Gastroesophageal sphincter (tissue), 4 donors: ENCODE results near the gene WIPF2. TPM values are rescaled to one million over a fixed set of nuclear protein-coding genes. Genes with fewer than 3 reads are reported as not detected.

Experiments used
- ATAC-seq: fragments of 150-250 bp; one replicate; pipeline ENCODE4 v1.9.1; 2016; ENCODE audit warnings: mild to moderate bottlenecking, moderate library complexity
- H3K27ac ChIP-seq, 4 donors: fragments of 200-600 bp; sonication (generic) in 3 of 4; 1 replicate in 3 of 4; 2 replicates in 1 of 4; pipeline ENCODE4 v1.5.1; 2016 to 2019
- H3K27me3 ChIP-seq: fragments of 200-600 bp; sonication (generic); one replicate; pipeline ENCODE4 v1.5.1; 2019
- H3K36me3 ChIP-seq, 2 donors: fragments of 200-600 bp; sonication (generic); one replicate each; pipeline ENCODE4 v1.5.1; 2019; ENCODE audit warnings: control low read depth in 1 of 2
- H3K4me1 ChIP-seq, 3 donors: fragments of 200-600 bp; sonication (generic); 1 replicate in 2 of 3; 2 replicates in 1 of 3; pipeline ENCODE4 v1.5.1; 2016 to 2019; ENCODE audit warnings: control low read depth in 2 of 3
- H3K4me3 ChIP-seq, 2 donors: fragments of 200-600 bp; sonication (generic); one replicate each; pipeline ENCODE4 v1.5.1; 2019; ENCODE audit warnings: mild to moderate bottlenecking in 1 of 2, moderate library complexity in 1 of 2
- H3K9me3 ChIP-seq, 3 donors: fragments of 200-600 bp; sonication (generic); one replicate each; pipeline ENCODE4 v1.5.1; 2017 to 2019; ENCODE audit warnings: control low read depth in 2 of 3
- CTCF ChIP-seq, 4 experiments: fragments of 200-600 bp in 2 of 4; fragments of 450-650 bp in 2 of 4; sonication (generic) in 1 of 4; IDR thresholded peaks; one replicate each; pipeline ENCODE4 v1.5.1; 2017 to 2019; ENCODE audit warnings: antibody characterized with exemption in 4 of 4, mild to moderate bottlenecking in 2 of 4, moderate library complexity in 2 of 4
- EP300 ChIP-seq: sonication (generic); formaldehyde crosslinking; IDR thresholded peaks from one replicate; pipeline ENCODE4 v1.6.1; 2017; ENCODE audit warnings: antibody characterized with exemption, mild to moderate bottlenecking
- POLR2A ChIP-seq, 2 donors: fragments of 450-650 bp; IDR thresholded peaks; one replicate each; pipeline ENCODE4 v1.6.1; 2017; ENCODE audit warnings: antibody characterized with exemption in 2 of 2, mild to moderate bottlenecking in 2 of 2, moderate library complexity in 1 of 2
- POLR2AphosphoS5 ChIP-seq: sonication (generic); formaldehyde crosslinking; IDR thresholded peaks from one replicate; pipeline ENCODE4 v1.6.1; 2017; ENCODE audit warnings: antibody characterized with exemption
- WGBS, 2 donors: methylation state at CpG; one replicate each; pipeline ENCODE4 v1.1.5; 2018; ENCODE audit warnings: low coverage in 1 of 2; 5-methylcytosine and 5-hydroxymethylcytosine counted together
- total RNA-seq, 4 donors: library from RNA; depleted of rRNA; stranded (reverse); fragments of >200 nt; gene quantifications; one replicate each; pipeline ENCODE4 v1.1.0, GENCODE V29; 2016

WIPF2 gene
- total RNA-seq, 4 donors from 2014 or later = 10.2 to 18.2 (median 13.5) TPM

DNA sequence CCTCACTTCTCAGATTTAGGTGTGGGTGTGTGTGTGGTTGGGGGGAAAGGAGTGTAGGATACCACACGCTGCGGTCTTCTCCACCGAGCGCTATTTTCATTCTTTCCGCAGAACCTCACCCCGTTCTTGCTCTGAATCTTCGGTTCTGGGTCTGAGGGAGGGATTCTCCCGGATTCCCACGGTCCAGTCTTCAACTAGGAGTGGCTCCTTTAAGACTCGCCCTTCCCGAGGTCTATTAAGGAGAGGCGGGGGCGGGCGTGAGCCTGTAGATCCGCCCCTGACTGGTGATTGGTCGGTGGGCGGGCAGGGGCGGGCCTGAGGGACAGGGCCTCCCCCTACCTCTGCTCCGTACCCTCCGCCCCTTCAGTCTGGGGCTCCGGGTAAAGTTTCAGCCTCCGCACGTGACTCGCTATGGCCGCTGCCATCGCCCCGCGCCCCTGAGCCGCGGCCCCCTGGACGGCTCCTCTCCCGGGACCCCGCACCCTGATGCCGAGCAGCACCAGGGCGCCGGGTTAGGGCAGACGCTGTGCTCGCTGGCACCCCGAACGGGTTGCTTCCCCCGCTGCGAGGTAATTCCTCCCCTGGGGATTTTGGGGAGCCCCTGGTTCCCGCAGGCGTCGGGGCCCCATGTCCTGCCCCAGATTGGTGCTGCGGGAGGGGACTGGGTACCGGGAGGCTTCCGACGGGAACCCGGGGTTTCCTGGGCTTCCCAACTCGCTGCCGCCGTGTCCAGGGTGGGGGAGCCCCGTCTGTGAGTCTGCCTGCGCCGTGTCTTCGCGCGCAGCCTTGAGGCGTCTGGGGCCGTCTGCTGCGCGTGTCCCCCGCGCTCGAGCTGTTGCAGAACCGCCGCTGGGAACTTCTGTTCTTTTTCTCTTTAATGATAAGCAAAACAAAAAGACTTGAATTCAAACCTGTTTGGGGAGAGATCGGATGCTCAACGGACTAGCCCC lies 99.1 kb downstream of the WIPF2 start:
- H3K27me3 ChIP-seq = no peaks in the 10 kb centered on the region

DNA sequence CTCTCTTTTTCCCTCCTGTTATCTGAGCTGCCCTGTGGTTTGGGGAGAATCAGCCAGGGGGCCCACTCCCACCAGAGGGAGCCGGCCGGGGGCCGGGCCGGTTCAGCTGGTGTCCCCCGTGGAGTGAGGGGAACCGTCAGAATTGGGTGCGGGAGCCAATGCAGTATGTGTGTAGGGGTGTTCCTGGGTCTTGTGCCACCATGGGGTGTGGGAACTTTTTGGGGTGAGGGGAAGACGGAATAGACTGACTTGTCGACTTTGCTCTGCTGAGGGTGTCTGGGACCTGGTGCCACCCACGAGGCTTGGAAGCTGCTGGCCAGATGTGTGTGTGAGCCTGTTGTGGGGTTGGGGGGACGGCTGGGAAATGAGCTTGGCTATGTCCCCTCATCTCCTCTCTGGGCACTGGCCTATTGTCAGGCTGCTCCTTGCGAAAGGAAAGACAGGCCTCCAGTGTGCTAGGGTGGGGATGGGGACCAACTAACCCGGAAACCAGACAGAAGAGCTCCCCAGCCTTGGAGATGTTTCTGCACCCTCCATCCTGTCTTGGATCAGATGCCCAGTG lies 99.8 kb downstream of the WIPF2 start:
- 14% methylated on average over 3 of the region's 13 CpGs; no CpG with 5 or more reads in 1 of the 2 donors for WGBS, 2 donors
- ATAC-seq = no peak
- H3K36me3 ChIP-seq = no peaks in the 10 kb centered on the region
- peak overlapping the region; percentile 67 to 98 for H3K4me3 ChIP-seq
- peaks cover 6 to 95% (median 74%) of the 10 kb centered on the region in 3 donors for H3K4me1 ChIP-seq
- H3K27me3 ChIP-seq = no peaks in the 10 kb centered on the region
- TF ChIP-seq CTCF (IDR thresholded peaks at IDR 0.05) (peak in 2 of 4 experiments; percentile 30 to 47), POLR2A (IDR thresholded peaks at IDR 0.05) (no peak)
- H3K9me3 ChIP-seq = no peaks in the 10 kb centered on the region
- H3K27ac ChIP-seq = peak overlapping the region; percentile 79 to 97 (median 91)

More for the DNA sequence above, 99.1 kb downstream of the WIPF2 start:
- Histone ChIP-seq H3K4me1 (peaks cover 3 to 95% (median 73%) of the 10 kb centered on the region in 3 donors), H3K36me3 (no peaks in the 10 kb centered on the region), H3K27ac (peak overlapping the region; percentile 79 to 97 (median 91)), H3K4me3 (peak overlapping the region; percentile 67 to 98), H3K9me3 (no peaks in the 10 kb centered on the region)
- peak; percentile 93 for ATAC-seq
- peak; percentile 79 for TF ChIP-seq POLR2AphosphoS5
- TF ChIP-seq CTCF (IDR thresholded peaks at IDR 0.05) = no peak
- TF ChIP-seq POLR2A (IDR thresholded peaks at IDR 0.05) = peak; percentile 56 to 57
- no peak for TF ChIP-seq EP300
- 0 to 2% methylated on average over 7 to 13 of the region's 70 CpGs for WGBS, 2 donors

GRCh38 chr17:40319651-40320540 lies 100.8 kb downstream of the WIPF2 start:
- Histone ChIP-seq H3K4me1 (peaks cover 6 to 95% (median 75%) of the 10 kb centered on the region in 3 donors), H3K9me3 (no peaks in the 10 kb centered on the region), H3K27me3 (no peaks in the 10 kb centered on the region), H3K27ac (peak overlapping the region; percentile 51 to 97 (median 91)), H3K36me3 (no peaks in the 10 kb centered on the region), H3K4me3 (peak overlapping the region in 1 of 2 donors; percentile 98)
- 38% methylated on average over 4 of the region's 11 CpGs; no CpG with 5 or more reads in 1 of the 2 donors for WGBS, 2 donors
- no peak for TF ChIP-seq CTCF (IDR thresholded peaks at IDR 0.05)
- TF ChIP-seq EP300 = no peak
- TF ChIP-seq POLR2A (IDR thresholded peaks at IDR 0.05) = no peak
- no peak for ATAC-seq

DNA sequence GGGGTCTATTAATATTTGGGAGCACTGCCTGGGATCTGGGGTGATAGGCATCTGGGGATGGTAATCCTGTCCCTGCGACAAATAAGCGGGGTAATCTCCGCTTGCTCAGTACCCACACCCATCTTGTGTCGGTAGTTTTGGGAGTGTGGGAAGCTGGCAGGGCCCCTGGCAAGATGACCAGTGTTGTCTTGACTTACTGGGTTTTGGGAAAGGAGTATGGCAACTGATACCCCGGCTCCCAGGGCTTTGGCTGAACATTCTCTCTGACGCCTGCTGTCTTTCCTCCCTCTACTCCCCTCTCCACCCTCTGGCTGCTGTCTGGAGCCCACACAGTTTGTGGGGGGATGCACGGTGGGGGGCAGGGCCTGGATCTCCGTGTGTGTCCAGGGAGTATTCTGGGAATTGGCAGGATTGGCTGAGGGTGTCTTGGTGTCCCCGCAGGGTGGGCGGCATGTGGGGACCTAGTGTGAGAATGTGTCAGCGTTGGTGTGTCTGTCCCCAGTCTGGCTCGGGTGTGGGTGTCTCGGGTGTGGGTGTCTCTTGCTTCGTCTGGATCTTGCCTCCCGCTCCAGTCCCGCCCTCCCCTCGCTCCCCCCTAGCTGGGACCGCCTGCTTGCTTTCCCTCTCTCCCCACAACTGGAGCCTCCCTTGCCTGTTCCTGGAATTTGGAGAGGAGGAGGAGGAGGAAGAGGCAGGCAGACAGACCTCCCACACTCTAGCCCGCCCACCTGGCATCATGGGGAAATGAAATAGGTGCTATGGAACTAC lies 101.8 kb downstream of the WIPF2 start:
- no peak for TF ChIP-seq EP300
- TF ChIP-seq POLR2A (IDR thresholded peaks at IDR 0.05) = peak in 1 of 2 donors; percentile 15
- peak; percentile 58 for TF ChIP-seq POLR2AphosphoS5
- TF ChIP-seq CTCF (IDR thresholded peaks at IDR 0.05) = no peak
- ATAC-seq = peak; percentile 23
- peaks cover 6 to 95% (median 76%) of the 10 kb centered on the region in 3 donors for H3K4me1 ChIP-seq
- H3K27me3 ChIP-seq = no peaks in the 10 kb centered on the region
- H3K4me3 ChIP-seq = peak overlapping the region in 1 of 2 donors; percentile 98
- peak overlapping the region; percentile 68 to 97 (median 91) for H3K27ac ChIP-seq
- H3K9me3 ChIP-seq = no peaks in the 10 kb centered on the region
- H3K36me3 ChIP-seq = no peaks in the 10 kb centered on the region
- WGBS, 2 donors = 35% methylated on average over 4 of the region's 19 CpGs; no CpG with 5 or more reads in 1 of the 2 donors
